Lung (tissue), 12 donors: Measurements from ENCODE around the gene FGGY. TPM values are rescaled to one million over a fixed set of nuclear protein-coding genes. Genes with fewer than 3 reads are reported as not detected.
A peak's percentile ranks its signal among the peaks of the same experiment; 100 is the strongest.
"Not testable (repeated sequence)": the region's sequence is repeated elsewhere in the genome, so short reads cannot be mapped to it uniquely, and the experiment has no call there.

ENCODE experiments used
- ATAC-seq: fragments of 200-7000 bp; cut with Tn5 transposase; one replicate; pipeline ENCODE4 v1.9.1; 2020; ENCODE audit warnings: moderate number of reproducible peaks; ENCODE audit not compliant: insufficient read depth, low FRiP score
- DNase-seq, 3 donors: peaks; one replicate each; pipeline ENCODE4 v3.0.0-alpha.2; 2013 to 2017
- H3K27ac ChIP-seq, 2 donors: one replicate each; pipeline ENCODE4 v1.5.1; 2013; ENCODE audit warnings: mild to moderate bottlenecking in 2 of 2, moderate library complexity in 2 of 2, control low read depth in 1 of 2, inconsistent platforms in 1 of 2, low read depth in 1 of 2, low read length in 1 of 2
- H3K27me3 ChIP-seq, 3 donors: one replicate each; pipeline ENCODE4 v1.5.1; 2013; ENCODE audit warnings: low read length in 2 of 3; ENCODE audit not compliant: control insufficient read depth in 3 of 3, insufficient read depth in 3 of 3
- H3K36me3 ChIP-seq, 4 donors: one replicate each; pipeline ENCODE4 v1.5.1; 2013; ENCODE audit warnings: low read length in 4 of 4, mild to moderate bottlenecking in 1 of 4, moderate library complexity in 1 of 4; ENCODE audit not compliant: control insufficient read depth in 4 of 4, insufficient read depth in 4 of 4
- H3K4me1 ChIP-seq, 5 donors: one replicate each; pipeline ENCODE4 v1.5.1; 2013; ENCODE audit warnings: low read length in 5 of 5, mild to moderate bottlenecking in 2 of 5, moderate library complexity in 1 of 5; ENCODE audit not compliant: control insufficient read depth in 5 of 5, insufficient read depth in 5 of 5
- H3K4me3 ChIP-seq: one replicate; pipeline ENCODE4 v1.5.1; 2013; ENCODE audit warnings: mild to moderate bottlenecking, control low read depth, moderate library complexity
- H3K9ac ChIP-seq, 2 donors: one replicate each; pipeline ENCODE4 v1.5.1; 2013; ENCODE audit warnings: low read length in 2 of 2, control low read depth in 1 of 2; ENCODE audit not compliant: insufficient read depth in 1 of 2
- H3K9me3 ChIP-seq, 4 donors: one replicate each; pipeline ENCODE4 v1.5.1; 2013; ENCODE audit warnings: low read length in 3 of 4, mild to moderate bottlenecking in 1 of 4, moderate library complexity in 1 of 4; ENCODE audit not compliant: control insufficient read depth in 4 of 4, insufficient read depth in 3 of 4
- WGBS, 2 donors: extraction: QIAGEN DNeasy Blood & Tissue Kit; methylation state at CpG; one replicate each; pipeline ENCODE4 v1.1.7; 2013; 5-methylcytosine and 5-hydroxymethylcytosine counted together
- polyA plus RNA-seq, 2 donors: library from polyadenylated mRNA; stranded (reverse); fragments of 200-250 nt; gene quantifications; one replicate each; pipeline ENCODE4 v1.2.1, GENCODE V29; 2013
- total RNA-seq, 2 donors: library from RNA; depleted of rRNA in 1 of 2; stranded (reverse); fragments of >200 nt in 1 of 2; gene quantifications; one replicate each; pipeline ENCODE4 v1.2.1, GENCODE V29; 2014 to 2021
- TF ChIP-seq, protein P1 (sequence below): IDR thresholded peaks from 2 replicates; pipeline ENCODE4 v1.5.1; 2012; ENCODE audit warnings: mild to moderate bottlenecking; ENCODE audit errors: control extremely low read depth, extremely low read depth
- donor health status: control.
- donor health status: control.
- donor health status: Bipolar disorder and iron deficiency.
- donor health status: healthy.
- donor health status: DM: yes; HTN: yes; CAD: no.

Gene FGGY
- total and polyA plus RNA-seq, 4 donors, result 16.1 to 42.3 (median 18.3) TPM

DNA sequence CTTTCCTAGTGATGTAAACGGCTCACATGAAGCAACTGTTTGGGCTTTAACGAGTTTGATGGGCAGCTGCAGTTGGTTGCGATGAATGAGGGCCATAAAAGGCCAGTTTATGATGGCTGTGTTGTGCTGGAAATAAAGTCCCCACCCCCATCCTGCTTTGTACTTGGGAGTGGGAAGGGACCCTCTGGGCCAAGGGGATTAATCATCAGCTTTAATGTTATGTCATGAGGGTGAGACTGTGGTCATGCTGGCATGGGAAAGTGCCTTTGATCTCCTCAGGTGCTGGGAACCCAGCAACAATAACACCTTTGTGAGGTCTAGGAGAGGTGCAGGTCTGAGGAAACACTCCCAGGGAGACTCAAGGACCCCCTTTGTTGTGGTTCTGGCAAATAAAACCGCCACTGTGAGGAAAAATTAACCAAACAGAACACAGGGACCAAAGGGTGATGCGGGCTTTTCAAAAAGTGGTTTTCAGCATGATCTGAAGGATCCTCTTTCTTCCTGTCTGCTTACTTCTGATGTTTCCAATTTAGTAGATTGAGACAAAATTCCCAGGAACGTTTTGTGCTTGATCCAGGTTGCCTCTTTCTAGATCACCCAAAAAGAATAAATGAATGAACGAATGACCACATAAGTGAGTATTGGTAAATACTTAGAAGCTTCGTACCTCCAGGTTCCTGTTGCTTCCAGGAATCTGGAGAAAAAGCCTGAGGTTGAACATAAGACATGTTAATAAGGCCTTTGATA is 260.1 kb downstream of the FGGY start:
- no peaks in the 10 kb centered on the region for H3K27me3 ChIP-seq
- WGBS, 2 donors, result 86 to 87% methylated on average over 8 of the region's 8 CpGs
- no peaks in the 10 kb centered on the region for H3K36me3 ChIP-seq
- H3K9me3 ChIP-seq, result no peaks in the 10 kb centered on the region
- H3K4me1 ChIP-seq, result peaks cover 0 to 15% (median 4%) of the 10 kb centered on the region in 5 donors
- H3K27ac ChIP-seq, result no peak overlapping the region
- peak; percentile 41 to 76 (median 64) for DNase-seq
- ATAC-seq, result no peak
- H3K4me3 ChIP-seq, result no peak overlapping the region
- no peak overlapping the region for H3K9ac ChIP-seq
- TF ChIP-seq, protein P1, sequence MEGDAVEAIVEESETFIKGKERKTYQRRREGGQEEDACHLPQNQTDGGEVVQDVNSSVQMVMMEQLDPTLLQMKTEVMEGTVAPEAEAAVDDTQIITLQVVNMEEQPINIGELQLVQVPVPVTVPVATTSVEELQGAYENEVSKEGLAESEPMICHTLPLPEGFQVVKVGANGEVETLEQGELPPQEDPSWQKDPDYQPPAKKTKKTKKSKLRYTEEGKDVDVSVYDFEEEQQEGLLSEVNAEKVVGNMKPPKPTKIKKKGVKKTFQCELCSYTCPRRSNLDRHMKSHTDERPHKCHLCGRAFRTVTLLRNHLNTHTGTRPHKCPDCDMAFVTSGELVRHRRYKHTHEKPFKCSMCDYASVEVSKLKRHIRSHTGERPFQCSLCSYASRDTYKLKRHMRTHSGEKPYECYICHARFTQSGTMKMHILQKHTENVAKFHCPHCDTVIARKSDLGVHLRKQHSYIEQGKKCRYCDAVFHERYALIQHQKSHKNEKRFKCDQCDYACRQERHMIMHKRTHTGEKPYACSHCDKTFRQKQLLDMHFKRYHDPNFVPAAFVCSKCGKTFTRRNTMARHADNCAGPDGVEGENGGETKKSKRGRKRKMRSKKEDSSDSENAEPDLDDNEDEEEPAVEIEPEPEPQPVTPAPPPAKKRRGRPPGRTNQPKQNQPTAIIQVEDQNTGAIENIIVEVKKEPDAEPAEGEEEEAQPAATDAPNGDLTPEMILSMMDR, result no peak

DNA sequence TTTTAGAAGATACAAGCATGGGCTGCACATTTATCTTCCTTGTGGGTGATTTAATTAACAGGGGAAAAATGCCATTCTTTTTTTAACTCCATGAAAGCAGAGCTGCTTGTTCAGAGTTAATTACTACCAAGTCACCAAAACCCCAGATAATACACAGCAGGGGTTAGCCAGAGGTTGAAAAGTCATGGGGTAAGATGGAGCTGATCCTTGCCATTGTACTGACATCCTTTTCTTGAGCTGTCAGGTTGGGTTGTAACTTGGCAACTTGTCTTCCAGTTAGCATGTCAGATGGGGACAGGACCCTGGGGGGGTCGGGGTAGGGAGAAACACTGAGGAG is 260.6 kb downstream of the FGGY start:
- H3K4me3 ChIP-seq, result no peak overlapping the region
- no peaks in the 10 kb centered on the region for H3K9me3 ChIP-seq
- DNase-seq (no peak), ATAC-seq (no peak)
- H3K4me1 ChIP-seq, result peaks cover 0 to 11% (median 4%) of the 10 kb centered on the region in 5 donors
- no peak overlapping the region for H3K27ac ChIP-seq
- no peak overlapping the region for H3K9ac ChIP-seq
- H3K36me3 ChIP-seq, result no peaks in the 10 kb centered on the region
- 87 to 100% methylated on average over 1 of the region's 1 CpG for WGBS, 2 donors
- H3K27me3 ChIP-seq, result no peaks in the 10 kb centered on the region
- TF ChIP-seq, protein P1, result no peak

DNA sequence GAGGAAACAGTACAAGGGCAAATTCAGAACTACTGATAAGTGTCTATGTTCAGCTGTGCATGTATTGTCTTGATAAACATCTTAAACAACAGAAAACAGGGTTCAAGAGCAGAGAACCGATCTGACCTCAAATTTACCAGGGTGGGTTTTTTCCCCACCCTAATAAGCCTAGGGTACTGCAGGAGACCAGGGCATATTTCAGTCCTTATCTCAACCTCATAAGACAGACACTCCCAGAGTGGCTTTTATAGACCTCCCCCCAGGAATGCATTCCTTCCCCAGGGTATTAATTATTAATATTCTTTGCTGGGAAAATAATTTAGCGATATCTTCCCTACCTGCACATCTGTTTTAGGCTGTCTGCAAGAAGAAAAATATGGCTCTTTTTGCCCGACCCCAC is 261.7 kb downstream of the FGGY start:
- H3K36me3 ChIP-seq, H3K9me3 ChIP-seq, H3K9ac ChIP-seq, H3K27me3 ChIP-seq, H3K4me3 ChIP-seq, H3K27ac ChIP-seq, ATAC-seq, DNase-seq: not testable (repeated sequence)
- 96% methylated on average over 3 of the region's 3 CpGs for WGBS, 2 donors
- H3K4me1 ChIP-seq, result peaks cover 0 to 11% (median 4%) of the 10 kb centered on the region in 5 donors

DNA sequence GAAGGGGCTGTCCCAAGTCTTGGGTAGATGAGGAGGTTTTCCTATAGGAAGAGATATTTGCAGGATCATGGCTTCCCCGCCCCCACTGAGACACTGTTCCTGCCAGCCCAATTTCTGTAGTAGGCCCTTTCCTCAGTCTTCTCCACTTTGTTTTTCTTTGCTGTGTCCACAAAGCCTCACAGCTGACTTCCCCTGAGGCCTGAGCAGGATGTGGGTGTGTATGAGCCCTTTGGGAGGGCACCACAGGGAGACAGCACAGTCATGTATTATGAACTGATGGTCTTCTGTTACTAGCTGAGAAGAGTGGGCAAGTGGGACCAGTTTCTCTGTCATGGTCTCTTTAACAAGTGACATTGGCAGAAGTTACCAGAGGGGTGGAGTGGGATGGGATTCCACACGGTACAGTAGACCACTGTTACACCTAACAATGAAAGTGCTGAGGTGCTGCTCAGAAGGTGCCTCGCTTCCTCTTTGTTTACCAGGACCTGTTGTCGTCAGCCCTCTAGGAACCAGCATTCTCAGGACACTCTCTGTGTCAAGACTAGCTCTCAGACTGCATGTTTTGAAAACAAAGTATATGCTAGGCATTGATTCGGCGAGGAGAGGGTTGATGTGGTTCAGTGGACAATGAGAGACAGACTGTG is 264.0 kb downstream of the FGGY start:
- ATAC-seq (no peak), DNase-seq (no peak)
- no peaks in the 10 kb centered on the region for H3K9me3 ChIP-seq
- H3K27ac ChIP-seq, result no peak overlapping the region
- no peaks in the 10 kb centered on the region for H3K36me3 ChIP-seq
- 88 to 94% methylated on average over 6 of the region's 6 CpGs for WGBS, 2 donors
- TF ChIP-seq, protein P1, result no peak
- H3K27me3 ChIP-seq, result no peaks in the 10 kb centered on the region
- H3K9ac ChIP-seq, result no peak overlapping the region
- H3K4me3 ChIP-seq, result no peak overlapping the region
- peaks cover 0 to 5% (median 0%) of the 10 kb centered on the region in 5 donors for H3K4me1 ChIP-seq
